Measurements from ENCODE around the gene GCNA.
A peak's percentile ranks its signal among the peaks of the same experiment; 100 is the strongest.

GCNA gene

DNA sequence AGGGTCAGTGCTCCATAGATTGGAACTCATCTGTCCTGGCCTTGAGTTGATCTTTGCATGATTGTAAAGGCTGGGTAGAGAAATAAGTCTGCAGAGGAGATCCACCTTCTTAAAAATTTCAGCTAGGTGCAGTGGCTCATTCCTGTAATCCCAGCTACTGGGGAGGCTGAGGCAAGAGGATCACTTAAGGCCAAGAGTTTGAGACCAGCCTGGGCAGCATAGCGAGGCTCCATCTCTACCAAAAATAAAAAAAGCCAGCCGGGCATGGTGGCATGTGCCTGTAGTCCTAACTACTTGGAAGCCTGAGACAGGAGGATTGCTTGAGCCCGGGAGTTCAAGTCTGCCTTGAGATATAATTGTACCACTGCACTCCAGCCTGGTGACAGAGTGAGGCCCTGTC, 40.5 kb downstream of the GCNA start:
- no peaks in the 10 kb centered on the region for H3K36me3 ChIP-seq (ENCODE audit: insufficient read depth, low read length)

GRCh38 chrX:71619193-71619592, 41.0 kb downstream of the GCNA start:
- Histone ChIP-seq H3F3A (ENCODE audit: low read depth) (peaks cover 5% of the 10 kb centered on the region; the same call in 1 of the 2 replicates), H3K27me3 (ENCODE audit: insufficient read depth, low read length, poor library complexity, severe bottlenecking) (no peaks in the 10 kb centered on the region), H3K4me1 (ENCODE audit: insufficient read depth, low read length, poor library complexity, severe bottlenecking) (peaks cover 65% of the 10 kb centered on the region), H2AFZ (ENCODE audit: low read length) (no peak overlapping the region), H3K9ac (ENCODE audit: low read depth, low read length, poor library complexity, severe bottlenecking) (peak overlapping the region; percentile 77), H3K9me3 (ENCODE audit: insufficient read depth, low read depth, low read length) (no peaks in the 10 kb centered on the region), H3K79me2 (ENCODE audit: insufficient read depth, low read length) (0 out of 2 replicates have a peak, but pooled peaks cover 11% of the 10 kb centered on the region), H3K36me3 (ENCODE audit: insufficient read depth, low read length) (no peaks in the 10 kb centered on the region), H4K20me1 (ENCODE audit: insufficient read depth, low read length, poor library complexity, severe bottlenecking) (no peaks in the 10 kb centered on the region), H3K9me2 (replicated peaks; ENCODE audit: low read depth, low read length) (no peaks in the 10 kb centered on the region), H3K4me3 (ENCODE audit: low read length, poor library complexity, severe bottlenecking) (peak overlapping the region; percentile 68), H3K4me2 (ENCODE audit: low read depth, low read length, poor library complexity, severe bottlenecking) (peak overlapping the region; percentile 89)
- TF ChIP-seq EZH2phosphoT487 (IDR thresholded peaks at IDR 0.05; ENCODE audit: borderline replicate concordance) (no peak), CTCF (conservative IDR thresholded peaks at IDR 0.05; ENCODE audit: low read length) (no peak)

More for the DNA sequence above, 40.5 kb downstream of the GCNA start:
- peaks cover 61% of the 10 kb centered on the region for H3K4me1 ChIP-seq (ENCODE audit: insufficient read depth, low read length, poor library complexity, severe bottlenecking)
- peak overlapping the region; percentile 77 for H3K9ac ChIP-seq (ENCODE audit: low read depth, low read length, poor library complexity, severe bottlenecking)
- H3K9me2 ChIP-seq (replicated peaks; ENCODE audit: low read depth, low read length): no peaks in the 10 kb centered on the region
- peak overlapping the region; percentile 68 for H3K4me3 ChIP-seq (ENCODE audit: low read length, poor library complexity, severe bottlenecking)
- H4K20me1 ChIP-seq (ENCODE audit: insufficient read depth, low read length, poor library complexity, severe bottlenecking): no peaks in the 10 kb centered on the region
- TF ChIP-seq CTCF (conservative IDR thresholded peaks at IDR 0.05; ENCODE audit: low read length) (no peak), EZH2phosphoT487 (IDR thresholded peaks at IDR 0.05; ENCODE audit: borderline replicate concordance) (no peak)
- 0 out of 2 replicates have a peak, but pooled peaks cover 11% of the 10 kb centered on the region for H3K79me2 ChIP-seq (ENCODE audit: insufficient read depth, low read length)
- no peaks in the 10 kb centered on the region for H3K9me3 ChIP-seq (ENCODE audit: insufficient read depth, low read depth, low read length)
- H3K27me3 ChIP-seq (ENCODE audit: insufficient read depth, low read length, poor library complexity, severe bottlenecking): no peaks in the 10 kb centered on the region
- H2AFZ ChIP-seq (ENCODE audit: low read length): no peak overlapping the region
- peaks cover 5% of the 10 kb centered on the region; the same call in 1 of the 2 replicates for H3F3A ChIP-seq (ENCODE audit: low read depth)
- H3K4me2 ChIP-seq (ENCODE audit: low read depth, low read length, poor library complexity, severe bottlenecking): peak overlapping the region; percentile 89

- no peaks in the 10 kb centered on the region for H4K20me1 ChIP-seq (ENCODE audit: insufficient read depth, low read length, poor library complexity, severe bottlenecking)
- H3F3A ChIP-seq (ENCODE audit: low read depth): peaks cover 5% of the 10 kb centered on the region; the same call in 1 of the 2 replicates
- H3K9ac ChIP-seq (ENCODE audit: low read depth, low read length, poor library complexity, severe bottlenecking): peak overlapping the region; percentile 77
- no peak overlapping the region for H3K4me3 ChIP-seq (ENCODE audit: low read length, poor library complexity, severe bottlenecking)
- H3K9me3 ChIP-seq (ENCODE audit: insufficient read depth, low read depth, low read length): no peaks in the 10 kb centered on the region
- no peaks in the 10 kb centered on the region for H3K27me3 ChIP-seq (ENCODE audit: insufficient read depth, low read length, poor library complexity, severe bottlenecking)
- H3K4me2 ChIP-seq (ENCODE audit: low read depth, low read length, poor library complexity, severe bottlenecking): peak overlapping the region; percentile 89
- H2AFZ ChIP-seq (ENCODE audit: low read length): no peak overlapping the region
- H3K36me3 ChIP-seq (ENCODE audit: insufficient read depth, low read length): no peaks in the 10 kb centered on the region
- TF ChIP-seq CTCF (conservative IDR thresholded peaks at IDR 0.05; ENCODE audit: low read length) (no peak), EZH2phosphoT487 (IDR thresholded peaks at IDR 0.05; ENCODE audit: borderline replicate concordance) (no peak)
- H3K4me1 ChIP-seq (ENCODE audit: insufficient read depth, low read length, poor library complexity, severe bottlenecking): peaks cover 68% of the 10 kb centered on the region
- H3K9me2 ChIP-seq (replicated peaks; ENCODE audit: low read depth, low read length): no peaks in the 10 kb centered on the region
- 0 out of 2 replicates have a peak, but pooled peaks cover 11% of the 10 kb centered on the region for H3K79me2 ChIP-seq (ENCODE audit: insufficient read depth, low read length)
Observed at GRCh38 chrX:71619986-71620385, 41.7 kb downstream of the GCNA start.

All from Loucy (cell line).